GM12878 (cell line): ENCODE measurements around the gene TMEM254.
"Not testable (repeated sequence)": the region's sequence is repeated elsewhere in the genome, so short reads cannot be mapped to it uniquely, and the experiment has no call there.

ENCODE experiments used
- CHD2 ChIP-seq: IDR thresholded peaks from 2 replicates; pipeline ENCODE4 v1.6.1; 2011; ENCODE audit warnings: low read depth, low read length, improper control_type of control experiment, borderline replicate concordance
- MYC ChIP-seq: IDR thresholded peaks from 2 replicates; pipeline ENCODE4 v1.6.1; 2011; ENCODE audit warnings: mild to moderate bottlenecking, low read length, moderate library complexity, inconsistent platforms; ENCODE audit not compliant: insufficient read depth, insufficient replicate concordance, insufficient read length, severe bottlenecking
- NR2C2 ChIP-seq: IDR thresholded peaks from 2 replicates; pipeline ENCODE4 v1.6.1; 2011; ENCODE audit warnings: borderline replicate concordance, low read depth; ENCODE audit not compliant: control insufficient read depth, insufficient read length
- PML ChIP-seq: IDR thresholded peaks from 2 replicates; pipeline ENCODE4 v1.6.1; 2012; ENCODE audit warnings: low read length, inconsistent platforms
- USF2 ChIP-seq: IDR thresholded peaks from 2 replicates; pipeline ENCODE4 v1.6.1; 2011; ENCODE audit warnings: low read depth, low read length, improper control_type of control experiment, borderline replicate concordance

GRCh38 chr10:80099295-80099694 lies 20.8 kb downstream of the TMEM254 start:
- TF ChIP-seq USF2, CHD2, NR2C2, PML, MYC: not testable (repeated sequence)
